Endothelial cell of umbilical vein (primary cell): ENCODE results near the gene TXNIP. TPM values are rescaled to one million over a fixed set of nuclear protein-coding genes. Genes with fewer than 3 reads are reported as not detected.
A peak's percentile ranks its signal among the peaks of the same experiment; 100 is the strongest.

ENCODE experiments used
- BruUV-seq: library from RNA; stranded (reverse); fragments of 400-500 nt; replicated peaks from 2 replicates; lab custom pipeline; 2021; lab: Mats Ljungman, UMichigan
- CTCF ChIA-PET: fragments of 300-600, 350-600 bp; sonication (Branson Sonifier 250); formaldehyde crosslinking; loops from one replicate; lab custom pipeline; 2021; ENCODE audit warnings: antibody characterized with exemption, inconsistent platforms; lab: Charles Lee
- POLR2A ChIA-PET: fragments of 300-600, 350-600 bp; sonication (Branson Sonifier 250); formaldehyde crosslinking; loops from one replicate; lab custom pipeline; 2021; ENCODE audit warnings: antibody characterized with exemption, inconsistent platforms; lab: Charles Lee
- DNase-seq: peaks from one replicate; pipeline ENCODE4 v3.0.0-alpha.2; 2011; ENCODE audit warnings: low read depth, low spot score
- FAIRE-seq: peaks from 2 replicates; lab custom pipeline; 2011; peaks lifted over from hg19 to GRCh38; lab: Jason Lieb, UNC
- H2AFZ ChIP-seq: 2 replicates; pipeline ENCODE4 v1.6.0; 2012; ENCODE audit warnings: low read depth, low read length, control low read depth, inconsistent platforms
- H3K27ac ChIP-seq: 2 replicates; pipeline ENCODE4 v1.5.1; 2011; ENCODE audit warnings: low read depth, mild to moderate bottlenecking, control low read depth, low read length, moderate library complexity; ENCODE audit not compliant: insufficient read depth
- H3K27me3 ChIP-seq, 2 experiments: 2 replicates each; pipeline versions ENCODE4 v1.6.0 to v1.6.1; 2011; ENCODE audit warnings: low read length in 2 of 2, mixed read lengths in 1 of 2; ENCODE audit not compliant: control insufficient read depth in 2 of 2, insufficient read depth in 2 of 2
- H3K36me3 ChIP-seq, 2 experiments: 2 replicates in 1 of 2; 3 replicates in 1 of 2; pipeline ENCODE4 v1.5.1; 2011; ENCODE audit warnings: low read length in 2 of 2, mild to moderate bottlenecking in 1 of 2, moderate library complexity in 1 of 2; ENCODE audit not compliant: control insufficient read depth in 2 of 2, insufficient read depth in 2 of 2; ENCODE audit errors: extremely low read depth in 1 of 2
- H3K4me1 ChIP-seq: 3 replicates; pipeline ENCODE4 v1.5.1; 2011; ENCODE audit warnings: mild to moderate bottlenecking, low read length; ENCODE audit not compliant: control insufficient read depth, insufficient read depth; ENCODE audit errors: extremely low read depth
- H3K4me2 ChIP-seq: 2 replicates; pipeline ENCODE4 v1.6.1; 2011; ENCODE audit warnings: low read length, control low read depth, mixed read lengths; ENCODE audit not compliant: insufficient read depth
- H3K4me3 ChIP-seq, 3 experiments: fragments of 200-600 bp in 1 of 3; sonication (generic), shearing (Covaris generic) in 1 of 3; replicated peaks in 1 of 3; 2 replicates each; pipeline ENCODE4 v1.5.1; 2011 to 2016; ENCODE audit warnings: control low read depth in 3 of 3, low read length in 3 of 3, mild to moderate bottlenecking in 2 of 3, inconsistent platforms in 1 of 3, low read depth in 1 of 3, moderate library complexity in 1 of 3; ENCODE audit not compliant: insufficient read depth in 1 of 3
- H3K79me2 ChIP-seq: 2 replicates; pipeline ENCODE4 v1.6.0; 2012; ENCODE audit warnings: low read length, inconsistent platforms; ENCODE audit not compliant: control insufficient read depth, insufficient read depth
- H3K9ac ChIP-seq: replicated peaks from 2 replicates; pipeline ENCODE3; 2011; ENCODE audit warnings: low read length, control low read depth; ENCODE audit not compliant: insufficient read depth; ENCODE audit errors: extremely low read depth
- H3K9me1 ChIP-seq: replicated peaks from 3 replicates; pipeline ENCODE4 v1.6.0; 2011; ENCODE audit warnings: mild to moderate bottlenecking, low read length; ENCODE audit not compliant: control insufficient read depth, insufficient read depth; ENCODE audit errors: extremely low read depth
- H3K9me3 ChIP-seq: replicated peaks from 2 replicates; pipeline ENCODE4 v1.5.1; 2012; ENCODE audit warnings: low read length, inconsistent platforms; ENCODE audit not compliant: control insufficient read depth, insufficient read depth
- H4K20me1 ChIP-seq: replicated peaks from 2 replicates; pipeline ENCODE3; 2011; ENCODE audit warnings: mild to moderate bottlenecking, low read length; ENCODE audit not compliant: control insufficient read depth, insufficient read depth; ENCODE audit errors: extremely low read depth
- CTCF ChIP-seq, 2 donors: IDR thresholded peaks; 1 replicate in 1 of 2; 2 replicates in 1 of 2; pipeline ENCODE4 v1.5.1; 2011; ENCODE audit warnings: low read length in 2 of 2, mild to moderate bottlenecking in 2 of 2, moderate library complexity in 2 of 2, control low read depth in 1 of 2, inconsistent platforms in 1 of 2, low read depth in 1 of 2; ENCODE audit not compliant: insufficient read depth in 1 of 2; ENCODE audit errors: extremely low read depth in 1 of 2
- EZH2 ChIP-seq: IDR thresholded peaks from 2 replicates; pipeline ENCODE4 v1.6.1; 2012; ENCODE audit warnings: borderline replicate concordance, low read depth, mild to moderate bottlenecking, moderate library complexity, low read length, inconsistent platforms; ENCODE audit not compliant: severe bottlenecking
- FOS ChIP-seq: IDR thresholded peaks from 2 replicates; pipeline ENCODE4 v1.6.1; 2011; ENCODE audit warnings: mild to moderate bottlenecking, low read length, moderate library complexity, borderline replicate concordance; ENCODE audit not compliant: insufficient read depth
- GATA2 ChIP-seq: IDR thresholded peaks from 2 replicates; pipeline ENCODE4 v1.7.0; 2011; ENCODE audit warnings: low read depth, mild to moderate bottlenecking, moderate library complexity, mixed read lengths, low read length; ENCODE audit not compliant: insufficient read length, insufficient read depth
- JUN ChIP-seq: IDR thresholded peaks from 2 replicates; pipeline ENCODE4 v1.6.1; 2011; ENCODE audit warnings: borderline replicate concordance, low read depth; ENCODE audit not compliant: insufficient read length, insufficient read depth
- MAX ChIP-seq: IDR thresholded peaks from 2 replicates; pipeline ENCODE4 v1.6.1; 2011; ENCODE audit not compliant: insufficient read depth, insufficient read length
- MYC ChIP-seq: IDR thresholded peaks from one replicate; pipeline ENCODE4 v1.6.1; 2011; ENCODE audit warnings: mild to moderate bottlenecking, low read depth, low read length
- POLR2A ChIP-seq: IDR thresholded peaks from 2 replicates; pipeline ENCODE4 v1.6.1; 2012; ENCODE audit warnings: low read depth, mild to moderate bottlenecking, control low read depth, low read length
- POLR2AphosphoS5 ChIP-seq: IDR thresholded peaks from 2 replicates; pipeline ENCODE4 v1.6.1; 2012; ENCODE audit warnings: low read depth, mild to moderate bottlenecking, control low read depth, low read length, moderate library complexity; ENCODE audit not compliant: insufficient read depth
- dilution Hi-C: fragments of 300-500 bp; cut with MboI; formaldehyde crosslinking; loops from one replicate; pipeline ENCODE4 v1.15.0; 2019; ENCODE audit warnings: low sequenced_read_pairs; ENCODE audit not compliant: extremely low pct_ligation_motif_present
- intact Hi-C: fragments of 100-400 bp; cut with micrococcal nuclease; formaldehyde crosslinking; loops from one replicate; pipeline ENCODE4 v1.10.0; 2022
- polyA plus RNA-seq, 4 experiments: library from polyadenylated mRNA; depleted of rRNA in 3 of 4; stranded (reverse) in 3 of 4; unstranded in 1 of 4; fragments of >200 nt; gene quantifications; 2 replicates each; pipeline versions ENCODE4 v1.2.1 to v1.2.3, GENCODE V29; 2011 to 2012; ENCODE audit warnings: missing spikeins in 1 of 4
- total RNA-seq: library from RNA; stranded (reverse); gene quantifications from 2 replicates; pipeline ENCODE4 v1.2.3, GENCODE V29; 2021

Gene TXNIP
- total and polyA plus RNA-seq, 2 donors (not counting 3 experiments of a cell fraction or from before 2014, with no cell fraction given) = 9.1 to 21.8 TPM

- H3K9me1 ChIP-seq = no peaks in the 10 kb centered on the region
- dilution Hi-C loops = no loop called here
- peak overlapping the region; percentile 86 for H2AFZ ChIP-seq
- no peak overlapping the region for H3K27ac ChIP-seq
- DNase-seq = no peak
- peaks cover 9% of the 10 kb centered on the region for H3K4me1 ChIP-seq
- H3K27me3 ChIP-seq = no peaks in the 10 kb centered on the region
- no peak overlapping the region for H3K9ac ChIP-seq
- peak overlapping the region; percentile 28 for H3K4me2 ChIP-seq
- ChIA-PET POLR2A (interaction anchor here (0.7 to 5.2 kb wide), 2 partner anchors 16 to 191 kb away, joined by 3 to 83 read pairs; no protein-coding TSS in a partner anchor), CTCF (interaction anchor here (1.1 to 3.8 kb wide), 4 partner anchors 13 to 209 kb away, joined by 4 to 11 read pairs (median 6); partner anchors contain the start of gene HJV)
- H3K36me3 ChIP-seq = no peaks in the 10 kb centered on the region
- TF ChIP-seq POLR2AphosphoS5 (no peak), MYC (no peak), JUN (no peak), EZH2 (no peak), MAX (no peak), FOS (no peak), POLR2A (no peak), GATA2 (no peak), CTCF (IDR thresholded peaks at IDR 0.05; ENCODE audit: extremely low read depth in 1 of 2, insufficient read depth in 1 of 2, low read depth in 1 of 2, low read length in 2 of 2) (no peak)
- no peaks in the 10 kb centered on the region for H3K79me2 ChIP-seq
- no peak for FAIRE-seq
- BruUV-seq = no TSS peak
- intact Hi-C loops = no loop called here
- H4K20me1 ChIP-seq = no peaks in the 10 kb centered on the region
- no peaks in the 10 kb centered on the region for H3K9me3 ChIP-seq
- H3K4me3 ChIP-seq = peak overlapping the region in 1 of 3 experiments; percentile 34
Measured at GRCh38 chr1:146035048-146035423, 38.7 kb upstream of the TXNIP start.
